DOHH2 (cell line): ENCODE measurements around the gene MC5R.

ENCODE experiments used
- H3F3A ChIP-seq: fragments of 200-600 bp; sonication (generic), shearing (Covaris generic); 2 replicates; pipeline ENCODE4 v1.6.0; 2016; ENCODE audit warnings: antibody characterized with exemption, mild to moderate bottlenecking; ENCODE audit not compliant: control insufficient read depth, insufficient read depth
- H3K27ac ChIP-seq: fragments of 200-600 bp; sonication (generic); 2 replicates; pipeline ENCODE4 v1.5.1; 2014; ENCODE audit warnings: low read depth, mild to moderate bottlenecking, low read length, moderate library complexity
- H3K27me3 ChIP-seq: fragments of 200-600 bp; sonication (generic); 2 replicates; pipeline ENCODE4 v1.6.1; 2014; ENCODE audit warnings: mild to moderate bottlenecking, low read length, mixed read lengths; ENCODE audit not compliant: control insufficient read depth
- H3K36me3 ChIP-seq: fragments of 200-600 bp; sonication (generic); 2 replicates; pipeline ENCODE4 v1.6.1; 2014; ENCODE audit warnings: mild to moderate bottlenecking, low read length, moderate library complexity, mixed read lengths; ENCODE audit not compliant: control insufficient read depth
- H3K4me1 ChIP-seq: fragments of 200-600 bp; sonication (generic); 2 replicates; pipeline ENCODE4 v1.6.1; 2014; ENCODE audit warnings: mild to moderate bottlenecking, low read length, mixed read lengths; ENCODE audit not compliant: control insufficient read depth
- H3K4me2 ChIP-seq: fragments of 200-600 bp; sonication (generic); 2 replicates; pipeline ENCODE4 v1.6.0; 2014; ENCODE audit warnings: mild to moderate bottlenecking, low read length, moderate library complexity
- H3K4me3 ChIP-seq: fragments of 200-600 bp; sonication (generic); 2 replicates; pipeline ENCODE4 v1.5.1; 2014; ENCODE audit warnings: mild to moderate bottlenecking, low read length, mixed read lengths
- H3K79me2 ChIP-seq: fragments of 200-600 bp; sonication (generic); 2 replicates; pipeline ENCODE4 v1.6.1; 2014; ENCODE audit warnings: mild to moderate bottlenecking, low read length, mixed read lengths; ENCODE audit not compliant: control insufficient read depth
- H3K9me2 ChIP-seq: fragments of 200-600 bp; sonication (generic); replicated peaks from 2 replicates; pipeline ENCODE4 v1.6.1; 2014; ENCODE audit warnings: mild to moderate bottlenecking, low read length, mixed read lengths; ENCODE audit not compliant: control insufficient read depth
- H3K9me3 ChIP-seq: fragments of 200-600 bp; sonication (generic); 2 replicates; pipeline ENCODE4 v1.6.1; 2014; ENCODE audit warnings: antibody characterized with exemption, low read length, mixed read lengths; ENCODE audit not compliant: control insufficient read depth, insufficient read depth
- H4K20me1 ChIP-seq: fragments of 200-600 bp; sonication (generic); 2 replicates; pipeline ENCODE4 v1.6.0; 2014; ENCODE audit warnings: low read depth, mild to moderate bottlenecking, antibody characterized with exemption, low read length, moderate library complexity; ENCODE audit not compliant: control insufficient read depth, insufficient read depth
- CTCF ChIP-seq: fragments of 200-600 bp; sonication (generic); IDR thresholded peaks from one replicate; pipeline ENCODE4 v1.5.1; 2014; ENCODE audit warnings: antibody characterized with exemption, mild to moderate bottlenecking, low read depth, low read length; ENCODE audit not compliant: poor library complexity, severe bottlenecking
- EZH2phosphoT487 ChIP-seq: fragments of 200-600 bp; sonication (generic); IDR thresholded peaks from 2 replicates; pipeline ENCODE4 v1.6.1; 2017; ENCODE audit warnings: borderline replicate concordance, mild to moderate bottlenecking, antibody characterized with exemption, low read length, moderate library complexity, mixed read lengths

The MC5R gene

GRCh38 chr18:13804305-13804704, 19.6 kb upstream of the MC5R start:
- 0 out of 2 replicates have a peak, but pooled peaks cover 3% of the 10 kb centered on the region for H3K4me1 ChIP-seq
- no peak overlapping the region for H3K4me2 ChIP-seq
- no peak overlapping the region for H3K27ac ChIP-seq
- no peaks in the 10 kb centered on the region for H3K9me3 ChIP-seq
- H3K4me3 ChIP-seq = no peak overlapping the region
- TF ChIP-seq CTCF (no peak), EZH2phosphoT487 (no peak)
- no peaks in the 10 kb centered on the region for H3K36me3 ChIP-seq
- H3F3A ChIP-seq = no peaks in the 10 kb centered on the region
- H3K79me2 ChIP-seq = no peaks in the 10 kb centered on the region
- no peaks in the 10 kb centered on the region for H3K9me2 ChIP-seq
- peaks cover 11% of the 10 kb centered on the region for H3K27me3 ChIP-seq
- H4K20me1 ChIP-seq = no peaks in the 10 kb centered on the region

GRCh38 chr18:13808294-13809042, 15.5 kb upstream of the MC5R start:
- Histone ChIP-seq H3K9me3 (no peaks in the 10 kb centered on the region), H4K20me1 (no peaks in the 10 kb centered on the region), H3K4me3 (no peak overlapping the region), H3K79me2 (no peaks in the 10 kb centered on the region), H3K36me3 (no peaks in the 10 kb centered on the region), H3K4me1 (0 out of 2 replicates have a peak, but pooled peaks cover 3% of the 10 kb centered on the region), H3K27ac (no peak overlapping the region), H3K27me3 (peaks cover 16% of the 10 kb centered on the region), H3K9me2 (no peaks in the 10 kb centered on the region), H3K4me2 (no peak overlapping the region), H3F3A (no peaks in the 10 kb centered on the region)
- no peak for TF ChIP-seq EZH2phosphoT487
- no peak for TF ChIP-seq CTCF

- Histone ChIP-seq H4K20me1 (no peaks in the 10 kb centered on the region), H3K36me3 (no peaks in the 10 kb centered on the region), H3K9me2 (no peaks in the 10 kb centered on the region), H3K4me2 (no peak overlapping the region), H3K27ac (no peak overlapping the region), H3K9me3 (no peaks in the 10 kb centered on the region), H3K4me1 (0 out of 2 replicates have a peak, but pooled peaks cover 3% of the 10 kb centered on the region), H3F3A (no peaks in the 10 kb centered on the region), H3K4me3 (no peak overlapping the region), H3K79me2 (no peaks in the 10 kb centered on the region), H3K27me3 (peaks cover 16% of the 10 kb centered on the region)
- TF ChIP-seq CTCF = no peak
- no peak for TF ChIP-seq EZH2phosphoT487
Observed at GRCh38 chr18:13809043-13809430, 14.9 kb upstream of the MC5R start.
